HEK293T (cell line): Measurements from ENCODE around the gene COL5A1.

ENCODE experiments used
- BHLHE40 ChIP-seq: fragments of 450-650 bp; IDR thresholded peaks from 2 replicates; pipeline ENCODE4 v1.6.1; 2016; ENCODE audit warnings: mild to moderate bottlenecking, moderate library complexity, borderline replicate concordance
- ELF4 ChIP-seq: fragments of 450-650 bp; IDR thresholded peaks from 2 replicates; pipeline ENCODE4 v1.6.1; 2017; ENCODE audit warnings: antibody characterized with exemption
- FOXA1 ChIP-seq: fragments of 450-650 bp; IDR thresholded peaks from 2 replicates; pipeline ENCODE4 v1.6.1; 2016; ENCODE audit warnings: mild to moderate bottlenecking
- FOXM1 ChIP-seq: fragments of 450-650 bp; IDR thresholded peaks from 2 replicates; pipeline ENCODE4 v1.6.1; 2017; ENCODE audit warnings: mild to moderate bottlenecking, borderline replicate concordance
- NFRKB ChIP-seq: fragments of 450-650 bp; IDR thresholded peaks from 2 replicates; pipeline ENCODE4 v1.6.1; 2016; ENCODE audit warnings: mild to moderate bottlenecking, moderate library complexity
- SP1 ChIP-seq: fragments of 450-650 bp; IDR thresholded peaks from 2 replicates; pipeline ENCODE4 v1.6.1; 2017
- TARDBP ChIP-seq: fragments of 450-650 bp; IDR thresholded peaks from 2 replicates; pipeline ENCODE4 v1.6.1; 2016

DNA sequence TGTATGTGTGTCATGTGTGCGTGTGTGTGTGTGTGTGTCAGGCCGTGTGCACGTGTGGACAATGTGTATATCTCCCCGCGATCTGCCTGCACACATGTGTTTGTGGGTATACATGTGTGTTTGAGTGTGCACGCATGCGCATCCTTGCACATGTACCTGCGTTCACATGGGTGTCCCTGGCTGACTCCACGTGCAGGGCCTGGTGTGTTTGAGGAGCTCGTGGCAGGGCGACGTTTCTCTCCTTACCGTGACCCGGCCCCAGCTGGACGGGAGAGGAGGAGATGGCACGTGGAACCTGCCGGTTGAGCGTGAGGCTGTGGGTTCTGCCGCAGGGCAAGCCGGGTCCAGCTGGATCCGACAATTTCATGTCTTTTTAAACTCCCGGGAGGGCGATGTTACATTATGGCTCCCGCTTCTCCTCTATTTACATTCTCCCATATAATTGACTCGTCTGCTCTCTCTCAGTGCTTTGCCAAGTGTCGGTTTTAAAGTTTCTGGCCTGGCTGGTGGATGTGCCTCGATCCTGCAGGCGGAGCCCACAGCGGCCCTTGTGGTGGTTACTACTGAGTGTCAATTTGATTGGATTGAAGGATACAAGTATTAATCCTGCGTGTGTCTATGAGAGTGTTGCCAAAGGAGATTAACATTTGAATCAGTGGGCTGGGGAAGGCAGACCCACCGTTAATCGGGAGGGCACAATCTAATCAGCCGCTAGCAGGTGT is 5.9 kb downstream of the COL5A1 start:
- TF ChIP-seq SP1 = no peak
- TF ChIP-seq TARDBP = no peak
- TF ChIP-seq FOXM1 = no peak
- no peak for TF ChIP-seq FOXA1
- no peak for TF ChIP-seq BHLHE40
- TF ChIP-seq NFRKB = no peak
- no peak for TF ChIP-seq ELF4
